ENCODE data around the gene SLC25A4.

SLC25A4 gene

GRCh38 chr4:185115827-185116232 lies 27.2 kb upstream of the SLC25A4 start (continued):
- TF ChIP-seq, protein P1, sequence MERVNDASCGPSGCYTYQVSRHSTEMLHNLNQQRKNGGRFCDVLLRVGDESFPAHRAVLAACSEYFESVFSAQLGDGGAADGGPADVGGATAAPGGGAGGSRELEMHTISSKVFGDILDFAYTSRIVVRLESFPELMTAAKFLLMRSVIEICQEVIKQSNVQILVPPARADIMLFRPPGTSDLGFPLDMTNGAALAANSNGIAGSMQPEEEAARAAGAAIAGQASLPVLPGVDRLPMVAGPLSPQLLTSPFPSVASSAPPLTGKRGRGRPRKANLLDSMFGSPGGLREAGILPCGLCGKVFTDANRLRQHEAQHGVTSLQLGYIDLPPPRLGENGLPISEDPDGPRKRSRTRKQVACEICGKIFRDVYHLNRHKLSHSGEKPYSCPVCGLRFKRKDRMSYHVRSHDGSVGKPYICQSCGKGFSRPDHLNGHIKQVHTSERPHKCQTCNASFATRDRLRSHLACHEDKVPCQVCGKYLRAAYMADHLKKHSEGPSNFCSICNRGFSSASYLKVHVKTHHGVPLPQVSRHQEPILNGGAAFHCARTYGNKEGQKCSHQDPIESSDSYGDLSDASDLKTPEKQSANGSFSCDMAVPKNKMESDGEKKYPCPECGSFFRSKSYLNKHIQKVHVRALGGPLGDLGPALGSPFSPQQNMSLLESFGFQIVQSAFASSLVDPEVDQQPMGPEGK (tag by site-specific recombination; IDR thresholded peaks at IDR 0.05): peak; percentile 45; the same call in 1 of the 2 replicates
- peak; percentile 51; the same call in 1 of the 2 replicates for TF ChIP-seq MZF1 (tag by site-specific recombination; IDR thresholded peaks at IDR 0.05; ENCODE audit: borderline replicate concordance)
- peak; percentile 7; the same call in 1 of the 2 replicates for TF ChIP-seq GLIS1 (tag by site-specific recombination; IDR thresholded peaks at IDR 0.05)
- no peak for TF ChIP-seq ZNF585B (tag by site-specific recombination; IDR thresholded peaks at IDR 0.05)
- peak; percentile 27; the same call in 1 of the 2 replicates for TF ChIP-seq WT1 (tag by site-specific recombination; IDR thresholded peaks at IDR 0.05)
- no peak for TF ChIP-seq ZNF571 (tag by site-specific recombination; IDR thresholded peaks at IDR 0.05)
- no peak for TF ChIP-seq ZNF433 (tag by site-specific recombination; IDR thresholded peaks at IDR 0.05; ENCODE audit: low read depth)
- TF ChIP-seq GLI2 (tag by site-specific recombination; IDR thresholded peaks at IDR 0.05; ENCODE audit: borderline replicate concordance, low read depth): no peak
- TF ChIP-seq KLF10 (tag by site-specific recombination; IDR thresholded peaks at IDR 0.05): peak; percentile 89
- no peak for TF ChIP-seq ZNF112 (tag by site-specific recombination; IDR thresholded peaks at IDR 0.05)
- no peak for TF ChIP-seq ZNF677 (tag by site-specific recombination; IDR thresholded peaks at IDR 0.05)
- no peak for TF ChIP-seq YY1 (tag by site-specific recombination; IDR thresholded peaks at IDR 0.05)
- no peak for TF ChIP-seq ZNF202 (tag by site-specific recombination; IDR thresholded peaks at IDR 0.05; ENCODE audit: borderline replicate concordance)
- TF ChIP-seq, protein P2, sequence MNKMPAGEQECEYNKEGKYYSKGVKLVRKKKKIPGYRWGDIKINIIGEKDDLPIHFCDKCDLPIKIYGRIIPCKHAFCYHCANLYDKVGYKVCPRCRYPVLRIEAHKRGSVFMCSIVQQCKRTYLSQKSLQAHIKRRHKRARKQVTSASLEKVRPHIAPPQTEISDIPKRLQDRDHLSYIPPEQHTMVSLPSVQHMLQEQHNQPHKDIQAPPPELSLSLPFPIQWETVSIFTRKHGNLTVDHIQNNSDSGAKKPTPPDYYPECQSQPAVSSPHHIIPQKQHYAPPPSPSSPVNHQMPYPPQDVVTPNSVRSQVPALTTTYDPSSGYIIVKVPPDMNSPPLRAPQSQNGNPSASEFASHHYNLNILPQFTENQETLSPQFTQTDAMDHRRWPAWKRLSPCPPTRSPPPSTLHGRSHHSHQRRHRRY (tag by site-specific recombination; IDR thresholded peaks at IDR 0.05): no peak
- TF ChIP-seq ZNF701 (tag by site-specific recombination; IDR thresholded peaks at IDR 0.05): no peak
- peak; percentile 57 for TF ChIP-seq SP2 (tag by site-specific recombination; IDR thresholded peaks at IDR 0.05)
- TF ChIP-seq PRDM1 (tag by site-specific recombination; IDR thresholded peaks at IDR 0.05): no peak
- no peak for TF ChIP-seq ZNF274 (IDR thresholded peaks at IDR 0.05; ENCODE audit: low read length)
- TF ChIP-seq ZNF274 (tag by site-specific recombination; IDR thresholded peaks at IDR 0.05; ENCODE audit: borderline replicate concordance): no peak
- peak; percentile 47 for TF ChIP-seq ZNF335 (tag by site-specific recombination; conservative IDR thresholded peaks at IDR 0.05)
- TF ChIP-seq KLF7 (tag by site-specific recombination; IDR thresholded peaks at IDR 0.05; ENCODE audit: borderline replicate concordance): no peak

GRCh38 chr4:185117300-185117934 lies 25.6 kb upstream of the SLC25A4 start:
- TF ChIP-seq, protein P3, sequence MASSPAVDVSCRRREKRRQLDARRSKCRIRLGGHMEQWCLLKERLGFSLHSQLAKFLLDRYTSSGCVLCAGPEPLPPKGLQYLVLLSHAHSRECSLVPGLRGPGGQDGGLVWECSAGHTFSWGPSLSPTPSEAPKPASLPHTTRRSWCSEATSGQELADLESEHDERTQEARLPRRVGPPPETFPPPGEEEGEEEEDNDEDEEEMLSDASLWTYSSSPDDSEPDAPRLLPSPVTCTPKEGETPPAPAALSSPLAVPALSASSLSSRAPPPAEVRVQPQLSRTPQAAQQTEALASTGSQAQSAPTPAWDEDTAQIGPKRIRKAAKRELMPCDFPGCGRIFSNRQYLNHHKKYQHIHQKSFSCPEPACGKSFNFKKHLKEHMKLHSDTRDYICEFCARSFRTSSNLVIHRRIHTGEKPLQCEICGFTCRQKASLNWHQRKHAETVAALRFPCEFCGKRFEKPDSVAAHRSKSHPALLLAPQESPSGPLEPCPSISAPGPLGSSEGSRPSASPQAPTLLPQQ (tag by site-specific recombination; IDR thresholded peaks at IDR 0.05): no peak
- no peak for TF ChIP-seq YY2 (tag by site-specific recombination; IDR thresholded peaks at IDR 0.05)
- no peak for TF ChIP-seq ZBTB8A (tag by site-specific recombination; IDR thresholded peaks at IDR 0.05)
- TF ChIP-seq GLIS1 (tag by site-specific recombination; IDR thresholded peaks at IDR 0.05): peak; percentile 58
- H3K27ac ChIP-seq (ENCODE audit: extremely low read depth, low read depth, low read length): no peak overlapping the region
- CTCF ChIA-PET: interaction anchor here (0.6 to 1.4 kb wide), 4 partner anchors 22 to 1286 kb away, joined by 3 to 5 read pairs (median 3); no protein-coding TSS in a partner anchor
- POLR2A ChIA-PET: no interaction called here
- no peak overlapping the region for H3K4me3 ChIP-seq (ENCODE audit: low read depth, low read length)
- no peaks in the 10 kb centered on the region for H3K36me3 ChIP-seq (ENCODE audit: control insufficient read depth in 2 of 2, insufficient read depth in 1 of 2, low read length in 2 of 2)
- peaks cover 2% of the 10 kb centered on the region for H3K4me1 ChIP-seq (ENCODE audit: control insufficient read depth, insufficient read depth, low read length)
- no peaks in the 10 kb centered on the region for H3K9me3 ChIP-seq (ENCODE audit: control insufficient read depth, insufficient read depth, low read depth, low read length)
